HG02981 (cell line): Measurements from ENCODE around the gene PGAP2.
"Not testable (repeated sequence)": the region's sequence is repeated elsewhere in the genome, so short reads cannot be mapped to it uniquely, and the experiment has no call there.

Experiments used
- ATAC-seq: cut with Tn5 transposase; IDR thresholded peaks from one replicate; pipeline ENCODE4 v1.9.1; 2021; ENCODE audit warnings: mild to moderate bottlenecking, moderate library complexity; ENCODE audit not compliant: unreplicated experiment

The PGAP2 gene

DNA sequence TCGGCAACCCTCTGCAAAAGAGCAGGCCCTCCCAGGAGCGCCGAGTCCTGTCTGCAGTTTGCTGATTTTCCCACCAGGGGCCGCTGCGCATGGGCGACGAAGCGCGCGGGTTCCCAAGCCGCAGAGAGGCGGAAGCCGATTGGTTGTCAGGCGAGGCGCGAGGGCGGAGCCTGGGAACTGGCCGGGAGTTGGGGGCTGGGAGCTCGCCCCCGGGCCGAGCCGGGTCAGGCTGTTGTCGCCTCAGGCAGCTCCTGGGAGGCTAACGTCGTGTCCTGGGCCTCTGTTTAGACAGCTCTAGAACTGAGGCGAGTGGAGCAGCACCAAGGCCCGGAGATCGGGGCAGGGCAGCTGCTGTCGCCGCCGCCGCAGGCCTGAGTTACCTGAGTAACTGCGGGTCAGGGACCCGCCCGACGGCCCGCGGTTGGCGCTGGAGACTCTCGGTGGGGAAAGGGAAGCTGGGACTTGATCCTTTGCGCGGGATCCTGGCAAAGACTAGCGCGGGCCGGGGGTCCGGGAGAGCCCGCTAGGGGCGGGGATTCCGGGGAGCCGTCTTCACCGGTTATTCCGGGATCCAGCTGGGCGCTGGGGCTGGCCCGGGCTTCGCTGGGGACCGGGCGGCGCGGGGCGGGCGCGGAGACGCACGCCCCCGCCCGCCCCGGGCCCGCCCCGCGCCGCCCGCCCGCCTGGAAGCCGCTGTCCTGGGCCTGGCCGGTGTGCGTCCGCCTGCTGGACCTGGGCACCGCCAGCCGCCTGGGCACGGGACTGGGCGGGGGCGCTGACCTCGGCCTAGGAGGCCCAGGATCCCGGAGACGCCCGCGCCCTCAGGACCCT, 46.8 kb downstream of the PGAP2 start, which contains the start of gene STIM1:
Gene STIM1 (plus strand): TSS at position 688 of the 831 bp plus-strand sequence. CDS start 607 bp downstream, outside the sequence.
- ATAC-seq = peak; percentile 60

GRCh38 chr11:3855808-3856491, 47.6 kb downstream of the PGAP2 start:
- ATAC-seq = peak; percentile 12

- ATAC-seq = no peak
Observed at GRCh38 chr11:3856856-3857553, 48.6 kb downstream of the PGAP2 start.

DNA sequence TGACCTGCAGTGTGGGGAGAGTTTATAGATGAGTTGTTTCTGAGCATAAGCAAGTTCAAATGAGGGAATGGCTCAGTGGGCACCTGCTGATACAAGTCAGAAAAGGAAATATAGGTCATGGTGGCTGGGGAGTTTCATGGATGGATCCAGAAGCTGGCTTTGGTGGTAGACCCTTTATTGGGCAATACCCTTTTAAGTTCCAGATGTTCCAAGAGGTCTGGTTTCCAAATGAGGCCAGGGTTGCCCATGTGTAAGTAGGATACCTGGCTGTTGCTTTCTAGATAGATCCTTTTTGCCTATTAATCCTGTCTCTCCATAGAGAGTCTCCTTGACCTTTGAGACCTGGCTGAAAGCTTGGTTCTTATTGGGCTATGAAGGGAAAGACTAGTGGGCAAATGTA, 49.3 kb downstream of the PGAP2 start:
- no peak for ATAC-seq

GRCh38 chr11:3859373-3859881, 51.1 kb downstream of the PGAP2 start:
- ATAC-seq = no peak

GRCh38 chr11:3860375-3860774, 52.0 kb downstream of the PGAP2 start:
- ATAC-seq = no peak

- not testable (repeated sequence) for ATAC-seq
Observed at GRCh38 chr11:3860898-3861393, 52.6 kb downstream of the PGAP2 start.

DNA sequence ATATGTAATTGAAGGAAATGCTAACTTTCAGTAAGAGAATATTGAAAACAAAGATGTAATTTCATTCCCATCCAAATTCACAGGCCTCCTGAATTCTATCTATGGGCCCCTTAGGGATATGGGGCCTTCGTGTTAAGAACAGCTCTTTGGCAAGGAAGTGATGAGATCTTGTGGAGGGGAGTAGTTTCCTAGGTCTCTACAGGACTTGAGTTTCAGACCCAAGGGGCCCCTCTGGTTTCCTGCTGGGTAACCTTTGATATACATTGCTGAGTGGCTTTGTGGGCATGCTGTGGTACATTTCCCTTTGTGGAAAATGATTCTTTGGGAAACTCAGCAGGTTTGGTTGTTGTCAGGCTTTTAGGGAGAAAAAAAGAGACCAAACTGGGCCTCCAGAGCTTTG, 53.3 kb downstream of the PGAP2 start:
- ATAC-seq = no peak

DNA sequence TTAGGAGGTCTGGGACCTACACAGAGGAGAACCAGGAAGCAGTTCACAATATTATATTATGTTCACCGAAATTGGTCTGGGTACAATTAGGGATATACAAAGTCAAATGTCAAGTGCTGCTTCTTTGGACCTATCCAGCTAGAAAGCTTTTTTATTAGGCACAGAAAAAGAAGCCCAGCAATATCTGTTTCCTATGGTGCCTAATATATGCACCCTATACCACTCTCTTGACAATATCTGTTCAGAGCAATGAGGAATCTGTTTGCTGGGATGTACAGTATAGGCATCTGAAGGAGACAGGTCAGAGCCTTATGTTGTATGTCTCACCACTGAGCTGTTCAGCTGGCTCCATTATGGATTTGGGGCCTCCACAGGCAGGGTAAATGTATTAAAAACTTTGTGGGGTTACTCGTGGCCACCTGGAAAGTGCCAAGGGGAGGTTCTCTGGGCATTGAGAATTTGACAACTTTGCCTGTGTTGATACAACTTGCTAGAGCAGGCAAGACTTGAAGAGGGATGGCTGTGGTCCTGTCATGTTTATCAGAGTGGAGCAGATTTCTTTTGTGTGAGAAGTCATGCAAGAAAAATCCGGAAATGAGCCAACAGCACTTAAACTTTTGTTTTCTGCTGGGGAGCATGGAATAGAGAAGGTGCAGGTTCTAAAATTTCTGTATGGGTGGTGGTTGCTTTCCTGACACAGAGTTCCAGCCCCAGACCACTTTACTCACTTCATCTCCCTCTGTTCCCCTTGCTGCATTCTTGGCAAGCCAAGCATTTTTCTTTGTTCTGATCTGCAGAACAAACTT, 57.2 kb downstream of the PGAP2 start:
- no peak for ATAC-seq

- ATAC-seq = no peak
Observed at GRCh38 chr11:3866206-3866605, 57.8 kb downstream of the PGAP2 start.

- no peak for ATAC-seq
Observed at GRCh38 chr11:3866836-3867208, 58.5 kb downstream of the PGAP2 start.

DNA sequence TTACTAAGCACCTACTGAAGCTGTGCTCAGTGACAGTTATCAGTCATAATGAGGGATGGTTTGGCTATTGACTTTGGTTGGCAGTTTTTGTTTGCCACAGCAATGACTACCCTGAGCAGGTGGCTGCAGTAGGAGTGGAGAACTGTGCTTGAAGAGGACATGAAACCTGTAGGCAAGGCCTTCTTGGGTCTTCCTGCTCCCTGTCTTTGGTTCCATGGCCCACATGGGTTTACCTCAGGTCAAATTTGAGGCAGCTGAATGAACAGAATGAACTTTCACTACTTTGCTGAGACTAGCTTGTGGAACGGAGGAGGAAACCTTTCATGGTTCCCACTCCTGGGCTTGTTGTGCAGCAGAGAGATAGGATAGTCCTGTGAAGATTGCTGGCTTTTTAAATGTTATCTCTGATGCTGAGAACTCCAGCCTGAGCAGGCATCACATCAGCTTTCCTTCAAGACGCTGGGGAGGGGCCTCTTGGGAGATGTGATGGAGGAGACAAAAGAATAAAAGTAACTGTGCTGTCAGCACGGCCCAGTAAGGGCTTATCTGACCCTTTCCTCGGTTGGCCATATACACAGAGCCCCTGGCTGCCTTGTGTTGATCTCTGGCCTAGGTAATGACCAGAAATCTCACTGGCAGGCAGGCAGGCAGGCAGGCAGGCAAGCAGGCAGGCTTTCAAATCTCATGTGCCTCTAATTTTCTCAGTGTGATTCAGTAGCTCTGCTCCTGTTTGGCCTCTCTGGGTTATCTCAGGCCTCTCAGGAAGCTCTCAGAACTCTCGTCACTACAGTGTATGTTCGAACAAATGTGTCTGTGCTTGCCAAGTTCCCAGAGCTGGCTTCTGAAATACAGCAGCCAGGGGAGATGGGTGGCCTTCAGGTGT, 59.1 kb downstream of the PGAP2 start:
- ATAC-seq = peak; percentile 53

GRCh38 chr11:3873712-3874349, 65.5 kb downstream of the PGAP2 start:
- ATAC-seq = no peak
